Astrocyte (in vitro differentiated cells and primary cell): ENCODE results near the gene SCTR.

ENCODE experiments used
- EZH2 ChIP-seq: IDR thresholded peaks from 2 replicates; pipeline ENCODE4 v1.6.1; 2012; ENCODE audit warnings: mild to moderate bottlenecking, low read length, inconsistent platforms; ENCODE audit not compliant: insufficient read depth
- TF ChIP-seq, protein P1 (sequence below): IDR thresholded peaks from 2 replicates; pipeline ENCODE4 v1.5.1; 2011; ENCODE audit warnings: low read depth, mild to moderate bottlenecking, inconsistent platforms, low read length, moderate library complexity; ENCODE audit not compliant: insufficient read depth

GRCh38 chr2:119422360-119423107, 101.7 kb downstream of the SCTR start:
- TF ChIP-seq, protein P1, sequence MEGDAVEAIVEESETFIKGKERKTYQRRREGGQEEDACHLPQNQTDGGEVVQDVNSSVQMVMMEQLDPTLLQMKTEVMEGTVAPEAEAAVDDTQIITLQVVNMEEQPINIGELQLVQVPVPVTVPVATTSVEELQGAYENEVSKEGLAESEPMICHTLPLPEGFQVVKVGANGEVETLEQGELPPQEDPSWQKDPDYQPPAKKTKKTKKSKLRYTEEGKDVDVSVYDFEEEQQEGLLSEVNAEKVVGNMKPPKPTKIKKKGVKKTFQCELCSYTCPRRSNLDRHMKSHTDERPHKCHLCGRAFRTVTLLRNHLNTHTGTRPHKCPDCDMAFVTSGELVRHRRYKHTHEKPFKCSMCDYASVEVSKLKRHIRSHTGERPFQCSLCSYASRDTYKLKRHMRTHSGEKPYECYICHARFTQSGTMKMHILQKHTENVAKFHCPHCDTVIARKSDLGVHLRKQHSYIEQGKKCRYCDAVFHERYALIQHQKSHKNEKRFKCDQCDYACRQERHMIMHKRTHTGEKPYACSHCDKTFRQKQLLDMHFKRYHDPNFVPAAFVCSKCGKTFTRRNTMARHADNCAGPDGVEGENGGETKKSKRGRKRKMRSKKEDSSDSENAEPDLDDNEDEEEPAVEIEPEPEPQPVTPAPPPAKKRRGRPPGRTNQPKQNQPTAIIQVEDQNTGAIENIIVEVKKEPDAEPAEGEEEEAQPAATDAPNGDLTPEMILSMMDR, result no peak
- TF ChIP-seq EZH2, result no peak
